HepG2 (cell line): ENCODE results near the gene CMTM2. TPM values are rescaled to one million over a fixed set of nuclear protein-coding genes. Genes with fewer than 3 reads are reported as not detected.

Experiments
- ATAC-seq: fragments of 200-7000 bp; cut with Tn5 transposase; 3 replicates; pipeline ENCODE4 v1.9.1; 2020; ENCODE audit warnings: mild to moderate bottlenecking, moderate library complexity
- BruUV-seq: library from RNA; stranded (reverse); fragments of 400-500 nt; replicated peaks from 2 replicates; lab custom pipeline; 2021; lab: Mats Ljungman, UMichigan
- CTCF ChIA-PET: fragments of 300-600 bp; formaldehyde crosslinking; extraction: SDS; loops from one replicate; lab custom pipeline; 2021; ENCODE audit warnings: low total read pairs, inconsistent platforms, low intra/inter-chr PET ratio; lab: Yijun Ruan, JAX
- POLR2A ChIA-PET: fragments of 350-600 bp; sonication (Branson Sonifier 250); formaldehyde crosslinking; loops from one replicate; lab custom pipeline; 2020; ENCODE audit warnings: antibody characterized with exemption, inconsistent platforms; lab: Yijun Ruan, JAX
- DNase-seq: peaks from one replicate; pipeline ENCODE4 v3.0.0-alpha.2; 2015; ENCODE audit warnings: low spot score
- FAIRE-seq: peaks from 3 replicates; lab custom pipeline; 2011; peaks lifted over from hg19 to GRCh38; lab: Jason Lieb, UNC
- H2AFZ ChIP-seq: one replicate; pipeline ENCODE4 v1.6.1; 2011; ENCODE audit warnings: low read length, inconsistent platforms
- H3K27ac ChIP-seq: fragments of 300-600 bp; 3 replicates; pipeline ENCODE4 v1.8.0; 2011; ENCODE audit warnings: mixed run types, mild to moderate bottlenecking, mixed read lengths, low read length, inconsistent platforms; ENCODE audit not compliant: insufficient read depth; ENCODE audit errors: extremely low read length
- H3K27me3 ChIP-seq, 2 experiments: fragments of 200-600 bp in 1 of 2; 2 replicates in 1 of 2; 3 replicates in 1 of 2; pipeline versions ENCODE4 v1.6.0 to v1.8.0; 2011; ENCODE audit warnings: low read length in 2 of 2, mild to moderate bottlenecking in 2 of 2, moderate library complexity in 2 of 2, inconsistent platforms in 1 of 2; ENCODE audit not compliant: insufficient read depth in 2 of 2, control insufficient read depth in 1 of 2
- H3K36me3 ChIP-seq, 2 experiments: fragments of 200-600 bp in 1 of 2; replicated peaks in 1 of 2; 2 replicates in 1 of 2; 3 replicates in 1 of 2; pipeline versions ENCODE4 v1.5.1 to v1.8.0; 2011; ENCODE audit warnings: low read length in 2 of 2, inconsistent platforms in 1 of 2; ENCODE audit not compliant: insufficient read depth in 2 of 2, control insufficient read depth in 1 of 2
- H3K4me1 ChIP-seq: 2 replicates; pipeline ENCODE4 v1.5.1; 2012; ENCODE audit warnings: low read length, inconsistent platforms; ENCODE audit not compliant: insufficient read depth
- H3K4me2 ChIP-seq: 2 replicates; pipeline ENCODE4 v1.6.0; 2011; ENCODE audit warnings: low read depth, low read length, inconsistent platforms
- H3K4me3 ChIP-seq, 3 experiments: fragments of 200-600 bp in 1 of 3; sonication (generic), shearing (Covaris generic) in 1 of 3; replicated peaks in 1 of 3; 2 replicates each; pipeline ENCODE4 v1.5.1; 2011 to 2016; ENCODE audit warnings: low read length in 3 of 3, inconsistent platforms in 2 of 3, low read depth in 2 of 3, mild to moderate bottlenecking in 2 of 3, control low read depth in 1 of 3, mixed read lengths in 1 of 3; ENCODE audit not compliant: insufficient read depth in 1 of 3
- H3K79me2 ChIP-seq: one replicate; pipeline ENCODE4 v1.6.1; 2011; ENCODE audit warnings: low read length, inconsistent platforms; ENCODE audit not compliant: insufficient read depth
- H3K9ac ChIP-seq: 2 replicates; pipeline ENCODE4 v1.6.0; 2011; ENCODE audit warnings: mild to moderate bottlenecking, low read depth, low read length, inconsistent platforms; ENCODE audit not compliant: insufficient read depth
- H3K9me3 ChIP-seq: 2 replicates; pipeline ENCODE4 v1.5.1; 2012; ENCODE audit warnings: mild to moderate bottlenecking, low read length
- H4K20me1 ChIP-seq: 2 replicates; pipeline ENCODE4 v1.6.0; 2011; ENCODE audit warnings: inconsistent platforms, mild to moderate bottlenecking, low read length, moderate library complexity; ENCODE audit not compliant: insufficient read depth
- ARNTL ChIP-seq: sonication (generic); formaldehyde crosslinking; IDR thresholded peaks from 2 replicates; pipeline ENCODE4 v1.4.0; 2020; ENCODE audit warnings: mild to moderate bottlenecking, missing genetic modification reagents
- CC2D1A ChIP-seq: sonication (generic); formaldehyde crosslinking; IDR thresholded peaks from 2 replicates; pipeline ENCODE4 v1.8.1; 2023; ENCODE audit warnings: mild to moderate bottlenecking, missing genetic modification reagents
- GMEB1 ChIP-seq: sonication (generic); formaldehyde crosslinking; IDR thresholded peaks from 2 replicates; pipeline ENCODE4 v1.5.1; 2020; ENCODE audit warnings: missing genetic modification reagents, mild to moderate bottlenecking, borderline replicate concordance
- GPN1 ChIP-seq: sonication (generic); formaldehyde crosslinking; IDR thresholded peaks from 2 replicates; pipeline ENCODE4 v1.5.1; 2020; ENCODE audit warnings: missing genetic modification reagents, borderline replicate concordance
- GZF1 ChIP-seq: sonication (generic); formaldehyde crosslinking; IDR thresholded peaks from 2 replicates; pipeline ENCODE4 v1.5.1; 2020; ENCODE audit warnings: mild to moderate bottlenecking, missing genetic modification reagents
- MEIS1 ChIP-seq: sonication (generic); formaldehyde crosslinking; IDR thresholded peaks from 2 replicates; pipeline ENCODE4 v1.9.0; 2021; ENCODE audit warnings: mild to moderate bottlenecking, missing genetic modification reagents, moderate library complexity, borderline replicate concordance
- MYC ChIP-seq: sonication (generic); formaldehyde crosslinking; IDR thresholded peaks from 2 replicates; pipeline ENCODE4 v1.9.0; 2021; ENCODE audit warnings: missing genetic modification reagents, borderline replicate concordance
- TARDBP ChIP-seq: sonication (generic); formaldehyde crosslinking; IDR thresholded peaks from 2 replicates; pipeline ENCODE4 v1.8.0; 2022; ENCODE audit warnings: mild to moderate bottlenecking, missing genetic modification reagents
- TRIM24 ChIP-seq: sonication (generic); formaldehyde crosslinking; IDR thresholded peaks from 2 replicates; pipeline ENCODE4 v1.8.0; 2022; ENCODE audit warnings: mild to moderate bottlenecking, missing genetic modification reagents
- ZNF432 ChIP-seq: sonication (generic); formaldehyde crosslinking; IDR thresholded peaks from 2 replicates; pipeline ENCODE4 v1.5.0; 2020; ENCODE audit warnings: missing genetic modification reagents, mild to moderate bottlenecking, borderline replicate concordance
- ZNF614 ChIP-seq: IDR thresholded peaks from 2 replicates; pipeline ENCODE4 v1.6.1; 2018; ENCODE audit warnings: missing biosample characterization, missing genetic modification reagents, inconsistent platforms, borderline replicate concordance
- ZXDC ChIP-seq: sonication (generic); formaldehyde crosslinking; IDR thresholded peaks from 2 replicates; pipeline ENCODE4 v1.5.0; 2020; ENCODE audit warnings: mild to moderate bottlenecking, missing genetic modification reagents
- WGBS: methylation state at CpG from one replicate; pipeline ENCODE4 v1.1.6; 2017; ENCODE audit warnings: low lambda C conversion rate; 5-methylcytosine and 5-hydroxymethylcytosine counted together
- in situ Hi-C: cut with HindIII; loops from 2 replicates; pipeline ENCODE4 v1.10.0; 2017; ENCODE audit warnings: low pct_unique_long_range_greater_than_20kb; ENCODE audit not compliant: extremely low pct_ligation_motif_present
- intact Hi-C: fragments of 100-400 bp; cut with micrococcal nuclease; formaldehyde crosslinking; loops from one replicate; pipeline ENCODE4 v1.10.0; 2022; ENCODE audit not compliant: unreplicated experiment
- polyA plus RNA-seq, 8 experiments: library from polyadenylated mRNA; depleted of rRNA in 3 of 8; stranded (reverse) in 7 of 8; unstranded in 1 of 8; fragments of >200 nt; fragmentation: Illumina TruSeq in 4 of 8; extraction: Trizol in 4 of 8; gene quantifications; 2 replicates each; pipeline versions ENCODE4 v1.2.1 to v1.2.3, GENCODE V29; 2011 to 2016; ENCODE audit warnings: low read depth in 4 of 8, missing spikeins in 1 of 8, mixed read lengths in 1 of 8; ENCODE audit not compliant: insufficient read depth in 1 of 8
- total RNA-seq, 5 experiments: library from RNA; depleted of rRNA; stranded (reverse); fragments of >200 nt; fragmentation: Illumina TruSeq; extraction: Trizol; gene quantifications; 2 replicates each; pipeline ENCODE4 v1.2.3, GENCODE V29; 2016; ENCODE audit warnings: low read depth in 1 of 5

Gene CMTM2
- total and polyA plus RNA-seq, 2 of the 13 experiments (the other 11 are each of a cell fraction or from before 2014, with no cell fraction given), result not detected

- Histone ChIP-seq H3K4me3 (no peak overlapping the region), H2AFZ (no peak overlapping the region), H3K27me3 (no peaks in the 10 kb centered on the region), H4K20me1 (no peaks in the 10 kb centered on the region), H3K4me1 (peaks cover 8% of the 10 kb centered on the region), H3K36me3 (peaks cover 11 to 37% of the 10 kb centered on the region in 2 experiments), H3K27ac (no peak overlapping the region), H3K9me3 (no peaks in the 10 kb centered on the region), H3K9ac (no peak overlapping the region), H3K4me2 (no peak overlapping the region), H3K79me2 (no peaks in the 10 kb centered on the region)
- no peak for TF ChIP-seq GMEB1 (CRISPR knock-in tag)
- TF ChIP-seq ZXDC, result no peak
- no peak for TF ChIP-seq MEIS1
- no peak for TF ChIP-seq TARDBP (CRISPR knock-in tag)
- no peak for TF ChIP-seq ARNTL (CRISPR knock-in tag)
- no peak for TF ChIP-seq TRIM24
- TF ChIP-seq CC2D1A (CRISPR knock-in tag), result no peak
- TF ChIP-seq MYC (CRISPR knock-in tag), result no peak
- no peak for TF ChIP-seq ZNF614 (CRISPR knock-in tag)
- no peak for TF ChIP-seq GPN1 (CRISPR knock-in tag)
- no peak for TF ChIP-seq GZF1 (CRISPR knock-in tag)
- TF ChIP-seq ZNF432 (CRISPR knock-in tag), result no peak
- POLR2A ChIA-PET, result no interaction called here
- intact Hi-C loops, result no loop called here
- CTCF ChIA-PET, result no interaction called here
- BruUV-seq, result no TSS peak
- ATAC-seq (no peak), FAIRE-seq (no peak), DNase-seq (no peak)
- in situ Hi-C loops, result no loop called here
- 100% methylated on average over 1 of the region's 1 CpG for WGBS
These were observed 44.9 kb upstream of the CMTM2 start for GRCh38 chr16:66534376-66534799.
